Thyroid gland (tissue), 4 donors: ENCODE measurements around the gene LOXL1. TPM values are rescaled to one million over a fixed set of nuclear protein-coding genes. Genes with fewer than 3 reads are reported as not detected.

Experiments used
- DNase-seq, 2 donors: peaks; one replicate each; pipeline ENCODE4 v3.0.0-alpha.2; 2019
- H3K27ac ChIP-seq, 3 donors: fragments of 200-600 bp; sonication (generic); 1 replicate in 2 of 3; 2 replicates in 1 of 3; pipeline ENCODE4 v1.5.1; 2016 to 2019; ENCODE audit warnings: mild to moderate bottlenecking in 1 of 3, moderate library complexity in 1 of 3
- H3K27me3 ChIP-seq: fragments of 200-600 bp; sonication (generic); one replicate; pipeline ENCODE4 v1.5.1; 2019
- H3K36me3 ChIP-seq, 2 donors: fragments of 200-600 bp; sonication (generic); one replicate each; pipeline ENCODE4 v1.5.1; 2016 to 2019
- H3K4me1 ChIP-seq, 2 donors: fragments of 200-600 bp; sonication (generic); one replicate each; pipeline ENCODE4 v1.5.1; 2017 to 2019
- H3K4me3 ChIP-seq, 3 donors: fragments of 200-600 bp; sonication (generic); replicated peaks in 1 of 3; 1 replicate in 2 of 3; 2 replicates in 1 of 3; pipeline ENCODE4 v1.5.1; 2016; ENCODE audit warnings: mild to moderate bottlenecking in 1 of 3
- H3K9me3 ChIP-seq: fragments of 200-600 bp; sonication (generic); one replicate; pipeline ENCODE4 v1.5.1; 2017
- CTCF ChIP-seq, 6 experiments: fragments of 200-600 bp in 3 of 6; fragments of 450-650 bp in 3 of 6; sonication (generic) in 3 of 6; IDR thresholded peaks; one replicate each; pipeline ENCODE4 v1.5.1; 2016 to 2019; ENCODE audit warnings: antibody characterized with exemption in 6 of 6, mild to moderate bottlenecking in 2 of 6, inconsistent platforms in 1 of 6, moderate library complexity in 1 of 6
- POLR2A ChIP-seq, 2 donors: fragments of 450-650 bp; IDR thresholded peaks; one replicate each; pipeline ENCODE4 v1.6.1; 2017; ENCODE audit warnings: antibody characterized with exemption in 2 of 2, mild to moderate bottlenecking in 2 of 2, moderate library complexity in 1 of 2
- WGBS, 2 donors: methylation state at CpG; one replicate each; pipeline ENCODE4 v1.1.5; 2017; 5-methylcytosine and 5-hydroxymethylcytosine counted together
- intact Hi-C: fragments of 100-400 bp; cut with DNase I; formaldehyde crosslinking; loops from one replicate; pipeline ENCODE4 v1.15.1; 2023
- total RNA-seq, 4 donors: library from RNA; depleted of rRNA; stranded (reverse); fragments of >200 nt; gene quantifications; one replicate each; pipeline ENCODE4 v1.2.3, GENCODE V29; 2016

Gene LOXL1
- total RNA-seq, 4 donors from 2014 or later = 9.9 to 15.2 (median 12.0) TPM

GRCh38 chr15:73925848-73926218 is 429 bp upstream of the LOXL1 start:
- no peak overlapping the region for H3K4me3 ChIP-seq
- H3K9me3 ChIP-seq = no peaks in the 10 kb centered on the region
- no peak for DNase-seq
- peaks cover 19 to 42% of the 10 kb centered on the region in 2 donors for H3K4me1 ChIP-seq
- peak overlapping the region in 2 of 3 donors; percentile 39 to 84 for H3K27ac ChIP-seq
- TF ChIP-seq POLR2A (IDR thresholded peaks at IDR 0.05) (no peak), CTCF (IDR thresholded peaks at IDR 0.05) (no peak)
- H3K27me3 ChIP-seq = no peaks in the 10 kb centered on the region
- intact Hi-C loops = no loop called here
- WGBS, 2 donors = 66 to 69% methylated on average over 8 of the region's 8 CpGs
- no peaks in the 10 kb centered on the region for H3K36me3 ChIP-seq

GRCh38 chr15:73927003-73927475 is 777 bp downstream of the LOXL1 start:
- intact Hi-C loops = no loop called here
- H3K27me3 ChIP-seq = no peaks in the 10 kb centered on the region
- no peaks in the 10 kb centered on the region for H3K9me3 ChIP-seq
- peak in 1 of 2 donors; percentile 41 for TF ChIP-seq POLR2A (IDR thresholded peaks at IDR 0.05)
- TF ChIP-seq CTCF (IDR thresholded peaks at IDR 0.05) = no peak
- H3K4me3 ChIP-seq = peak overlapping the region; percentile 21 to 64 (median 54)
- H3K4me1 ChIP-seq = peaks cover 19 to 42% of the 10 kb centered on the region in 2 donors
- peak; percentile 83 to 84 for DNase-seq
- peak overlapping the region; percentile 77 to 86 (median 84) for H3K27ac ChIP-seq
- no peaks in the 10 kb centered on the region for H3K36me3 ChIP-seq
- 3% methylated on average over 17 of the region's 65 CpGs; no CpG with 5 or more reads in 1 of the 2 donors for WGBS, 2 donors

- peak overlapping the region; percentile 64 to 86 (median 84) for H3K27ac ChIP-seq
- H3K27me3 ChIP-seq = no peaks in the 10 kb centered on the region
- peak; percentile 75 to 76 for DNase-seq
- peaks cover 18 to 36% of the 10 kb centered on the region in 2 donors for H3K4me1 ChIP-seq
- no peaks in the 10 kb centered on the region for H3K36me3 ChIP-seq
- WGBS, 2 donors = 10 to 18% methylated on average over 2 to 3 of the region's 78 CpGs
- intact Hi-C loops = no loop called here
- peak overlapping the region; percentile 21 to 64 (median 54) for H3K4me3 ChIP-seq
- H3K9me3 ChIP-seq = no peaks in the 10 kb centered on the region
- TF ChIP-seq CTCF (IDR thresholded peaks at IDR 0.05) (peak in 5 of 6 experiments; percentile 5 to 57 (median 21)), POLR2A (IDR thresholded peaks at IDR 0.05) (peak in 1 of 2 donors; percentile 44)
Observed at GRCh38 chr15:73927476-73928240, 1.4 kb downstream of the LOXL1 start.

GRCh38 chr15:73928241-73928579 is 1.9 kb downstream of the LOXL1 start:
- intact Hi-C loops = no loop called here
- no peak overlapping the region for H3K27ac ChIP-seq
- peak in 1 of 2 donors; percentile 45 for DNase-seq
- H3K9me3 ChIP-seq = no peaks in the 10 kb centered on the region
- peak overlapping the region in 2 of 3 donors; percentile 21 to 64 for H3K4me3 ChIP-seq
- no peaks in the 10 kb centered on the region for H3K36me3 ChIP-seq
- WGBS, 2 donors = 48 to 74% methylated on average over 3 of the region's 3 CpGs
- TF ChIP-seq CTCF (IDR thresholded peaks at IDR 0.05) (no peak), POLR2A (IDR thresholded peaks at IDR 0.05) (no peak)
- H3K27me3 ChIP-seq = no peaks in the 10 kb centered on the region
- peaks cover 12 to 30% of the 10 kb centered on the region in 2 donors for H3K4me1 ChIP-seq

GRCh38 chr15:73928971-73929627 is 2.8 kb downstream of the LOXL1 start:
- Histone ChIP-seq H3K27ac (no peak overlapping the region), H3K9me3 (no peaks in the 10 kb centered on the region), H3K27me3 (no peaks in the 10 kb centered on the region), H3K4me1 (peaks cover 9 to 21% of the 10 kb centered on the region in 2 donors), H3K36me3 (no peaks in the 10 kb centered on the region), H3K4me3 (no peak overlapping the region)
- intact Hi-C loops = no loop called here
- no peak for DNase-seq
- no peak for TF ChIP-seq POLR2A (IDR thresholded peaks at IDR 0.05)
- 52 to 72% methylated on average over 4 to 5 of the region's 5 CpGs for WGBS, 2 donors
